ENCODE measurements around the gene TMCO2.

DNA sequence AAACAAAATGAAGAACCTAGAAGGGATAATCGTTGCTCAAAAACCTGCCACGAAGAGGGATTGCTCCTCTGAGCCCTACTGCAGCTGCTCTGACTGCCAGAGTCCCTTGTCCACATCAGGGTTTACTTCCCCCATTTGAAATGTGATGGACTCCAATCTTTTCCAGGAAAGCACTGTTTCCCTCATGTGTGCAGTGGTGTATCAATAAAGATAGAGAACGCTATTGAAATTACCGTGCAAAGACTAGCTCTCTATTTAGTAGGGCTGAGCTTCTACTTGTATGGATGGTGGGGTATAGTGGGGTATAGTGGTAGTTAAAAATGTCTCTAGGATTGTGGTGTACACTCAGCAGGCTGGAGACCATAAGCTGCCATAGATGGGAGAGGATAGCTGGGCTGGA is 3.7 kb downstream of the TMCO2 start:
- TF ChIP-seq, protein P1, sequence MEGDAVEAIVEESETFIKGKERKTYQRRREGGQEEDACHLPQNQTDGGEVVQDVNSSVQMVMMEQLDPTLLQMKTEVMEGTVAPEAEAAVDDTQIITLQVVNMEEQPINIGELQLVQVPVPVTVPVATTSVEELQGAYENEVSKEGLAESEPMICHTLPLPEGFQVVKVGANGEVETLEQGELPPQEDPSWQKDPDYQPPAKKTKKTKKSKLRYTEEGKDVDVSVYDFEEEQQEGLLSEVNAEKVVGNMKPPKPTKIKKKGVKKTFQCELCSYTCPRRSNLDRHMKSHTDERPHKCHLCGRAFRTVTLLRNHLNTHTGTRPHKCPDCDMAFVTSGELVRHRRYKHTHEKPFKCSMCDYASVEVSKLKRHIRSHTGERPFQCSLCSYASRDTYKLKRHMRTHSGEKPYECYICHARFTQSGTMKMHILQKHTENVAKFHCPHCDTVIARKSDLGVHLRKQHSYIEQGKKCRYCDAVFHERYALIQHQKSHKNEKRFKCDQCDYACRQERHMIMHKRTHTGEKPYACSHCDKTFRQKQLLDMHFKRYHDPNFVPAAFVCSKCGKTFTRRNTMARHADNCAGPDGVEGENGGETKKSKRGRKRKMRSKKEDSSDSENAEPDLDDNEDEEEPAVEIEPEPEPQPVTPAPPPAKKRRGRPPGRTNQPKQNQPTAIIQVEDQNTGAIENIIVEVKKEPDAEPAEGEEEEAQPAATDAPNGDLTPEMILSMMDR (IDR thresholded peaks at IDR 0.05; ENCODE audit: low read depth, low read length): no peak
- TF ChIP-seq EZH2phosphoT487 (IDR thresholded peaks at IDR 0.05; ENCODE audit: low read depth): no peak

All from OCI-LY3 (cell line).